NCI-H748 treated with DMSO at 0.1 percent for 48 hours (cell line): ENCODE results near the gene RPL36A.
A peak's percentile ranks its signal among the peaks of the same experiment; 100 is the strongest.

Experiments
- DNase-seq: peaks from one replicate; lab custom pipeline; 2025; lab: John Stamatoyannopoulos, UW

The RPL36A gene

DNA sequence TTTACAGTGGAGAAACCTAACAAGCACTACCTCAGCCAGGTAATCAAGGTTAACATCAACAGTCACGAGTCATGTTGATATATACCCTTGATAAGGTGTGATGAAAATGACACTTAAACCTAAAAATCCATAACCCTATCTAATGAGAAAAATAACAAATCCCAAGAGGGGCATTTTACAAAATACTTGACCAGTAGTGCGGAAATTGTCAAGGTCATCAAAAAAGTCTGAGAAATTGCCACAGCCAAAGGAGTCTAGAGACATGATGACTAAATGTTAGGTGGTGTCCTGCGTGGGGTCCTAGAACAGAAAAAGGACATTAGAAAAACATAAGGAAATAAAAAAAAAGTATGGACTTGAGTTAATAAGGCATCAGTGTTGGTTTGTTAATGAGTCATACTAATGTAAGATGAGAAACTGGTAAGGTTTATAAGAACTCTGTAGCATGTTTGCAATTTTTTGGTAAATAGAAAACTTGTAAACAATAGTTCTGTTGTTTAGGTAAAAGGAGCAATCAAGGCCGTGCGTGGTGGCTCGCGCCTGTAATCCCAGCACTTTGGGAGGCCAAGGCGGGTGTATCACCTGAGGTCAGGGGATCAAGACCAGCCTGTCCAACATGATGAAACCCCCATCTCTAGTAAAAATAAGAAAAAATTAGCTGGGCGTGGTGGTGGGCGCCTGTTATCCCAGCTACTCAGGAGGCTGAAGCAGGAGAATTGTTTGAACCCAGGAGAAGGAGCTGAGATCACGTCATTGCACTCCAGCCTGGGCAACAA lies 2.9 kb downstream of the RPL36A start:
- DNase-seq = no peak

DNA sequence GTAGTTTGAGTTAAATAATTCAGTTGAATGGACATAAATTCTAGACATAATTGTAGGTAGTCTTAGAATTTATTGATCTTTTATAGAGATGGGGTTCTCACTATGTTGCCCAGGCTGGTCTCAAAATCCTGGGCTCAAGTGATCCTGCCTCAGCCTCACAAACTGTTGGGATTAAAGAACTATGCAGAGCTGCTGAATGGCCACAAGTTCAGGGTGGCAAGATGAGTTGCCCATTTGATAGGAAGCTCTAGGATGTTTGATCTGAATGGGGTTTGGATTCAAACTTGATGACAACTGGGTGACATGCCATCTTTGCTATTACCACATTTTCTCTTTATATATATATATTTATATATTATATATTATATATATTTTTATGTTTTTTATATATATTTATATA lies 3.6 kb downstream of the RPL36A start:
- no peak for DNase-seq

DNA sequence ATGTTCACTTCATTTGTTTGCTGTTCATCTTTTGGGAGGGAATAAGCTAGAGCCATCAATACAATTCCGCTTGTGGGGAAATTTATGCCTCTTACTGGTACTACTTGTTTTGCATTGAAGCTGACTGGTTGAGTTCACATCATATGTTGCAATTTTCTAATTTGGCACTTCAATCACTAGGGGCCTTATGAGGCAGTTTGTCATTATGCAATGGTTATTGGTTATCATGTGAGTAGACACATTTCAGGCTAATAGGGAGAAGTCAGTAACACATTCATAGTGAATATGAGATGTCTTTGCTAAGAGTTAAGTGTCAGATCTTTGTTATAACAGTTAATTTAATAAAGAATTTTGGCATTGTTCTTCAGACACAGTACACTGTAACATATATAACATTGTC lies 5.0 kb downstream of the RPL36A start:
- no peak for DNase-seq

DNA sequence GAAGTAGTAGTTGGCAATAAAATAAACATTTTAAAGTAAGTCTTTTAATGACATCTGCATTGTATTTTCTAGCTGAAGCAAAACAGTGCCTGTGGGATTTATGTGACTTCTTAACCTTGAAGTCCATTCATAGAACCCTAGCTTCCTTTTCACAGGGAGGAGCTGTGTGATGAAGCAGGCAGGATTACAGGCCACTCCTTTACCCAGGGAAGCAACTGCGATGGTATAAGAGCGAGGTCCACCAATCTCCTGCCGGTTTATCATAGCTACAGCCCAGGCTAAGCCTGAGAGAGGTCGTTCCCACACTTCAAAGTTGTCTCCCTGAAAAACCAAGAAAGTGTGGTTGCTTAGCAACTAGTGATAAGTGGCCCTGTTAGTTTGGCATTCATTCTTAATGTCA lies 7.0 kb downstream of the RPL36A start:
- no peak for DNase-seq

DNA sequence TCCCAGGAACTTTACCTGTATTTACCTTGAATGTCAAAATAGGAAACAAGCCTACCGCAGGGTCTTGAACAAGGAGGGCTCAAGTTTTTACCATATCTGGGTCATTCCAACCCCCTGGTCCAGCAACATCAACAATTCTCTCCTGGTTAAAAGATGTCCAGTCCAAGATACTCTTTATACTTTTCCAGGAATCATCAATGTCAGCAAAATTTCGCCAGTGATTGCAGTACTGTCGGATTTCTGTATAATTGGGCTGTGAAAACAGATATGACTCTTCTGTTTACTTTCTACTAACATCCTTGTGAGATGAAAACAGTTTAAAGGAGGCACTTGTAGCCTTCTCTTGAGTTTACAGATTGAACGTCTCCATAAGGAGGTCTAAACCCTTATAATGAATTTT lies 7.9 kb downstream of the RPL36A start:
- no peak for DNase-seq

DNA sequence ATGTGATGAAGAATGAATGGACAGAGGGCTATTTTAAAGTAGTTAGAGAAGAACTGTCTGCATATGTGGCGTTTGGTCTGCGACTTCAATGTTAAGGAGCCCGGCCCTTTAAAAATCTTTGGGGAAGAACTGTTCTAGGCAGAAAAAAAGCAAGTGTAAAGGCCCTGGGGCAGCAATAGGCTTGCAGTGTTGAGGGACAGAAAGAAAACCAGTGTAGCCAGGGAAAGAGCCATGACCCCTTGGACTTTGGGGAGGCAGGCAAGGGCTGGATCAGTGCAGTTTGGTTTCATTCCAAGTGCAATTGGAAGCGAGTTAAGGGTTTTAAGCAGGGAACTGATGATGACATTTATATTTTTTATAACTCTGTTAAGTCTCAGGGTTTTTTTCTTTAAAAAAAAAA lies 9.0 kb downstream of the RPL36A start:
- no peak for DNase-seq

DNA sequence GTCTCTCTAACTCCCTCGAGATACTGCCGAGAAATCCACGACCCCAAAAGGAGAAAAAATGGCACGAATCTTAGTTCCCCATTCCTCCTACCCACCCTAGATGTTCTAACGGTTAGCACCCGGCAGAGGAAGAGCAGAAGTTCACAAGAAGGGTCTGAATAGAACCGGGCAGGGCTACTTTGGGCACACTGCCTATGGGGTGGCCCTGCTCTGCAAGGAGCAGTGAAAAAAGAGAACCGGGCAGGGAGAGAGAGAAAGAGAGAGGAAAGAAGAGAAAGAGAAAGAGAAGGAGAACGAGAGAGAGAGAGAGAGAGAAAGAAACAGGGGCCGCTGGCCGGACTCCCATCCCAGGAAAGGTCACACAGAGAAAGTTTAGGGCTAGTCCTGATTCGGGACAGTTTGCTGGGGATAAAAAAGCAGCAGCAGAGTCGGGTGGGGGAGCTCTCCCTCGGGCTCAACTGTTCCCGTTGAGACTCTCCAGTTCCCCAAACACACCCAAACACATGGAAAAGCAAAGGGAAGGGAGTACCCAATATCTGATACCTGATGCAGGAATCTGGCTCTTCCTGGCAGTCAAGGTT lies 16.4 kb downstream of the RPL36A start:
- no peak for DNase-seq

DNA sequence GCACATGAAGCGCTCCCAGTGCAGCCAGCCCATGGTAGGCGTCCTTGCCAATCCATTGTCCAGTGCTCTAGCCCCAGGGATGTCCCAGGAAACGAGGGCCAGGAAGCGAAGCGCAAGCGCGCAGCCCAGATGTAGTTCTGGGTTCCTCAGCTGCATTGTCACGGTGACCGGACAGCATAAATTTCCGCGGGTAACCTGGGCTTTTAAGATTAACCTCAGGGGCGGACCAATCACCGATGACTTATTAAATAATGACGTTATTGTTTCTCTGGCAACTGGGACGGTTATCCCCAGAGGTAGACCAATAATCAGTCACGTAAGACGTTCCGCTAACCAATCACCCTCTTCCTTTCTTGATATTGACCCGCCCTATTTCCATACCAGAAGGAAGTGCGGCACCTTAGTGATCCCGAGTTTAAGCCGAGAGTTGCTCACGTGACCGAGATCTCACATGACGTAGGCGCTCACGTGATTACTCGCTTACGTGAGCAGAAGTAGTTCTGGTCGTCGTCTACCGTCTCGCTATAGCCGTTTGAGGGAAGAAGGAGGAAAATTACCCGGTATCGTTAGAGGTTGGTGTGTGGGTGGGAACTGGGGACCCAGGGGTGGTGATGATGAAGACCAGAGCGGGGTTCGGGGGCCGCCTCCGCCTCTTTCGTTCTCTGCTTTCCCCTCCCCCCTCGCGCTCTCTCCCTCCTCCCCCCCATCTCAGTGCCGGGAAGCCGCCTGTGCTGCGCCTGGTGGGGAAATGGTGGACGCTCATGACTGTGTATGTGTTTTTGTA lies 17.1 kb downstream of the RPL36A start, which contains the start of the genes GLA and HNRNPH2:
Gene GLA (minus strand): TSS at position 178 of the 784 bp plus-strand sequence. CDS start 22 bp downstream, at position 156.
Gene HNRNPH2 (plus strand): TSS at position 475 of the 784 bp plus-strand sequence. CDS start 3,767 bp downstream, outside the sequence.
- DNase-seq = peak; percentile 92

DNA sequence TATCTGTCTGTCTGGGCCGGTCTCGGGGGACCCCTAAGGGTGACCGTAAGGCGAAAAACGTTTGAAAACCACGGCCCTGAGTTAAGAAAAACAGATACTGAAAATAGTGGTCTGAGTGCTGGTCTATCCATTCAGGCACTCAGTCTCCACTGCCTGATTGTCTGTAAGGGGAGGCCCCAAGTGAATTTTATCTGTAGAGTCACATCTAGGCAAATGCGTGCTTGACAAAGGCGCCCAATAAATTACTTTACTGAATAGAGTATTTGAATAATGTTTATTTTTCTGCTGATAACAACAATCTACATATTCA lies 17.7 kb downstream of the RPL36A start:
- DNase-seq = no peak

DNA sequence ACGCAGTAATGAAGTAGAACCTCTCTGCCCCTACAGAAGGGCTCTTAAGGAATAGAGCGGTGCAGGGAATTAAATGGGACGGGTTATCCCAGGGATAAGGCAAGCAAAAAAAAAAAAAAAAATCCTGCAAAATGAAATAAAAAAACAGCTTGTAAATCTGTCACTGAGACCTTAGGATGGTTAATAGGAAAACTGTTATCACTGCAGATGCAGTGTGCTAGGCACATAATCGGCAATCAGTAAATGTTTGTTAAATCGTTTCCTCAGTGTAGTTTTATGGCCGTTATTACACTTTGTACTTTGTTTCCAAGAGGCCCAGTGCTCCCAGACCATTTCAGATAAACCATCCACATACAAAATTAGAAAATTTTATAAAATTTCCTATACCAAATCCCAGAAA lies 18.2 kb downstream of the RPL36A start:
- no peak for DNase-seq

DNA sequence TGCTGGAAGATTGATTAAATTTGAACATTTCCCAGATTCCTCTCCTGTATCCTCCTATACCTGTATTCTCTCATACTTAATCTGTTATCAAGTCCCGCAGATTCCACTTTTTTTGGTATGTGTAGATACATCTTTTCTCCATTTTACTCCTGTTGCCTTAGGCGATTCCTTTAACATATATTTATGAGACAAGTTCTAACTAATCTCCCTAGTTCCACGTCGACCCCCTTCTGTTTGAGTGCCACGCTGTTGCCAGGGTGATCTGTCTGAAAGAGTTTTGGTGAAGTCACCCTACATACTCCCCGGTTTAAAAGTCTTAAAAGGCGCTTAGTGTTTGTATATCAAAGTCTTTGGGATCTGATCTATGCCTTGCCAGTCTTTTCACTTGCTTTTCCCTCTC lies 19.6 kb downstream of the RPL36A start:
- DNase-seq = no peak

DNA sequence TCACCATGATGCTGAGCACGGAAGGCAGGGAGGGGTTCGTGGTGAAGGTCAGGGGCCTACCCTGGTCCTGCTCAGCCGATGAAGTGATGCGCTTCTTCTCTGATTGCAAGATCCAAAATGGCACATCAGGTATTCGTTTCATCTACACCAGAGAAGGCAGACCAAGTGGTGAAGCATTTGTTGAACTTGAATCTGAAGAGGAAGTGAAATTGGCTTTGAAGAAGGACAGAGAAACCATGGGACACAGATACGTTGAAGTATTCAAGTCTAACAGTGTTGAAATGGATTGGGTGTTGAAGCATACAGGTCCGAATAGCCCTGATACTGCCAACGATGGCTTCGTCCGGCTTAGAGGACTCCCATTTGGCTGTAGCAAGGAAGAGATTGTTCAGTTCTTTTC lies 21.2 kb downstream of the RPL36A start:
- no peak for DNase-seq

DNA sequence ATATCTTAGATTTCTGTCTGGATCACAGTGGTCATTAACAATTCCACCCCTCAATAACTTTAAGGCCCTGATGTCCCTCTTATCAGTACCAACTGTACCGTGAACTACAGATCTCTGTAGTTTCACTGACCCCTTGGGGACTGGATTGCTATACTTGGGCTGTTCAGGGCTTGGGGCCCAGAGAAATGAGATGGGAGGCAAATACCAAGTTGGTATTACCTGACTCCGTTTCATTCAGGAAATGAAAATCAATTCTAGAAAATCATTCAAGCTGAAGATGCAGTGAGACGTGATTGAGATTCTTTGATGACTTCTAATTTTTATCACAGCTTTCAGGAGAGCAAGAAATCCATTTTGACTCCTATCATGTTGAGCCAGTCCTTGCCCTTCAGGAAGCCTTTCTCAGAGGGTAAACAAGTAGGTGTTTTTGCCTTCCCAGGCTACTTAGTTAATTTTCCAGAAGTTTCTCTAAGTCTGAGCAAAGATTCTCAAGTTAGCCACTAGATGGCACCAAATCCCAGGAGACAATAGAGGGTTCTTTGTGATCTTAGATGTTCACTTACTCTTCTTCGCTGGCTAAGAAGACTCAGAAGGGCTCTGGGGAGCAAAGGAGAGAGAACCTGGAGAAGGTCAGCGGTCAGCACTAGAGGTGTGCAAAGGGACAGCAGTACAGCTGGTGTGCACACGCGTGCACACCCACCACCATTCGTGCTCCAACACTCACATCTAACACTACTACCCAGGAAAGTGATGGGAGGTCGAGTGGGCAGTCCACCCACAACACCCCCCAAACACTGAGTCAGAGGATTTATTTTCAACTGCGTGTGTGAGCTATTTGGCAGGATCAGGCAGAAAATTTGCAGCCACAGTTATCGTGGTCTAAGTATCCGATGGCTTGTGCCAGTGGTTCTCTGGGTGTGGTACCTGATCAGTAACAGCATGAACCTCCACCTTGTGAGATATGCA lies 24.7 kb downstream of the RPL36A start:
- DNase-seq = peak; percentile 37

DNA sequence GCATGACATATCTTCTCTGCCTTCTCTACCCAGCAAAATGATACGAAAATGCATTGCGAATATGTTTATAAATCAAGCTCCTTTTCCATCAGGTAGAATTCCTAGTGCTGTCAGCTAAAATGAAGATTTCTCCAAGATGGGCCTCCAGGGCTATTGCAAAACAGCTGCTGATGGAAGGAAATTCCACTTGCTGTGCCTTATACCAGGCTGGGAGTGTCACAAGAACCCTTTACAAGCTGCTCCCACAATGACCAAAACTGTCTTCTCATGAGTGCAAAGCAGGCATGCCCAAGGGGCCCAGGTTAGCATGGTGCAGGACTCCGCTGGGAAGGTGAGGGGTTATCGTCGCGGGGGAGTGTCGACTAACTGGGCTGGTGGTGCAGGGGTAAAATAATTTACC lies 25.9 kb downstream of the RPL36A start:
- DNase-seq = no peak

DNA sequence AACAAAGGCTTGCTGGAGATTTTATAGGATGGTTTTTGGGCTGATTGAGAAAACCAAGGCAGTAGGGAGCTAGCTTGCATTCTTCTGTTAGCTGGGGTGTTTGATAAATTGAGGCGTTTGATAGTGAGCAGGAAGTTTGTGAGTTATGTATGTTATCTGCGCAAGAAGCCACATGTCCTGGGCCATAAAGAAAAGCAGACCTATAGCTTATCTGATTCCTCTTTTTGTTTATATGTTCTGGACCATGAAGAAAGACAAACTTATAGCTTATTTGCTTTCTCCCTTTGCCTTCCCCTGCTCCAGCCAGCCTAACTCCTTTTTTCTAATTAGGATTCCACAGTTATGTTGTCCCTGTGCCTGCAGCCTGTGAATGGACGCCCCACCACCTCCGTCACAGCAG lies 26.4 kb downstream of the RPL36A start:
- DNase-seq = no peak

DNA sequence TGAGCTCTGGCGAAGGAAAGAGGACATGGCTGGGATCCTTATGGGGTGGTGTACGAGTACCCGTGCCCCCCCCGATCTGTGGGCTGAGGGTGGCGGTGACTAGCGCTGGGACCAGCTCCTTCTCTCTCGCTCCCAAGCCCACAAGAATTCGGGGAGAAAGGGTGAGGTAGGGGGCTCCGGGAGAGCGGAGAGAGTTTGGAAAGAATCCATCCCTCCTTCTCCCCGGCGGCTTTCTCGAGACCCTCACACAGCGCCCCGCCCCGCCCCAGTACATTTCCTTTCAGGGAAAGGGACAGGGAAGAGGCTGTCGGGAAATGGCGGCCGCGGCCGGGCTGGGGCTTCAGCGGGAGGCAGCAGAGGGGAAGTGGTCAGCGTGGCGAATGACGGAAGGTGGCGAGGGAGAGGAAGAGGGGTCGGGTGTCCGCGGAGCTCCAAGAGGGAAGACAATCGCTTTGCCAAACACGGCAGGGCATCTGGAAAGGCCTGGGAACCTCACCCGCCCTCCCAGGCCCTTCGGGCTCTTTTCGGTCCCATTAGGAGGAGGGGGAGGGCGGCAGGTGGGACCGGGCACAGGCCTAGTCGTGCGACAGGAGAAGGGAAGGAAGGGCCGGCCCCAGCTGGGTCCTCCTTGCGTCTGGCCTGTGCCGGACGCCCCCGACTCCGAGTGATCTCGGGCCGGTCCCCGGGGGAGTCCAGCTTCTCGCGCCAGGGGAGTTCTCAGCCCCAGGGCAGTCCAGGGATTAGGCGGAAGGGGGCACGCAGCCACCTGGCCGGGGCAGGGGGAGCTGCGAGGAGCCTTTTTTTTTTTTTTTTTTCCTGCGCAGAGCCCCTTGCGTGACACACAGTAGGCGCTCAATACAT lies 27.4 kb downstream of the RPL36A start:
- DNase-seq = no peak

DNA sequence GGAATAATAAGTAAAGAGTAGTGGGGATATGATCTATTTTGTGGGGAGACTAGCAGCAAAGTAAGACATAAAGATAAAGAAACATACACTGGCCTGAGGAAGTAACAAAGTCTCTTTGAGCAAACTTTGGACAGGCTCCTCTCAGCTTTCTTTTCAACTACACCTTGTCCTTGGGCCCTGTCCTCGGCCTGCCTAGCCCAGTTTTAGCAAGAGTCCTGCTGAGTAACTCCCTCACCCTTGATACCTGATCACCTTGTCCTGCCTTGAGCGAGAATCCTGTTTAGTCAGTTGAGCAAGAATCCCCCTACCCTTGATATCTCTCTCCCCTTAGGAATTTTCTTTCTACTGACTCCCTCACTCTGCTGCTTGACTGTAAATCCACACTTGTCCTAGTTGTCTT lies 28.7 kb downstream of the RPL36A start:
- no peak for DNase-seq

DNA sequence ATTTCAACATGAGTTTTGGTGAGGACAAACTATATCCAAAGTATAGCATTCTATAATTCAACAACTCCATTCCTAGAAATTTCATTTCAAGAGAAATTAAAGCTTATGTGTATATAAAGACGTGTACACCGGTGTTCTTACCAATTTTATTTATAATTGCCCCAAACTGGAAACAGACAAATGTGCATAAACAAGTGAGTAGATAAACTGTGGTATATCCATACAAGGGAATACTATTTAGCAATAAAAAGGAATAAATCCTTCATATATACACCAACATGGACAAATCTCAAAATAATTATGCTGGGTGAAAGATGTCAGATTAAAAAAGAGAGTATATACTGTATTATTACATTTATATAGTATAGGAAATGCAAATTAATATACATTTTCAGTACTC lies 37.1 kb downstream of the RPL36A start:
- DNase-seq = no peak

DNA sequence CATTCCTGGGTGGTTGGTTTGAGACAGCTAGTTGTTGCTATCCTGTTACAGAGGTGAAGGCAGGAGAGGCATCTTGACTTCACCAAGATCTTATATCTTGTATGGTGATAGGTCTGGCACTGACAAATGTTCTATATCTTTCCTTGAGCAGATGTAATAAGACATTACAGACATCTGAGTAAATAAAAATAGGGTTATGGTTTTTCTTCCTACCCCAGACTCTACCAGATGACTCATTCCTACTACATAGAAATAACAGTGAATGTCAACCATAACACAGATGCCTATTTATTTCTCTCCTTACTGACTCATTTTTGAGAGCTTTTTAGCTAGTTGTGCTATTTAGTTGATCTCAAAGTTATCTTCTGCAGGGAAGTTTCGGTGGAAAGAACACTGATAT lies 39.1 kb downstream of the RPL36A start:
- DNase-seq = no peak

DNA sequence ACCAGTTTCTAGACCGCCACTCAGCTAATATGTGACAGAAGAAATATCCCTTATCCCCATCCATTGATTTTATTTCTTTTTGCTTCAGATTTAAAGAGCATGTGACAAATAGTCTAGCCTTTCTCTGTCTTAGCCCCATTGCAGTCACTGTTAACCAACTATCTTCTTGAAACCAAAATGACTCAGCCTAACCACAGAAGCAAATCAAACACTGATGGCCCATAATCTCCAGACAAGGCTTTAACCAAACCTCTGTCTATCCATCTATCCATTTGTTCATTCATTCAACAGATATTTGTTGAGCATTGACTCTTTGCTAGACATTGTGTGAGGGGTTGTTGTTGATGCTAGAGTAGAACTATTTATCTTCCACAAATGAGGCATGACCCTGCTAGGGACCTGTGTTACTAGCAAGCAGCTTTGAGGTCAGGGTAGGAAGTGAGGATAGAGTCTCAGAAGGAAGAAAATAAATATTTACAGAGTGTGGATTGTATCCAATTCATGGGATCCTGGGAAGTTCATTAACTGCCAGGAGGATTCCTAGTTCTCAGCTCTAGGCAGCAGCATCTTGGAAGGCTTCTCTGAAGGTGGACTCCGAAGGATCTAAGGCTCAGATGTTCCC lies 39.8 kb downstream of the RPL36A start:
- no peak for DNase-seq

DNA sequence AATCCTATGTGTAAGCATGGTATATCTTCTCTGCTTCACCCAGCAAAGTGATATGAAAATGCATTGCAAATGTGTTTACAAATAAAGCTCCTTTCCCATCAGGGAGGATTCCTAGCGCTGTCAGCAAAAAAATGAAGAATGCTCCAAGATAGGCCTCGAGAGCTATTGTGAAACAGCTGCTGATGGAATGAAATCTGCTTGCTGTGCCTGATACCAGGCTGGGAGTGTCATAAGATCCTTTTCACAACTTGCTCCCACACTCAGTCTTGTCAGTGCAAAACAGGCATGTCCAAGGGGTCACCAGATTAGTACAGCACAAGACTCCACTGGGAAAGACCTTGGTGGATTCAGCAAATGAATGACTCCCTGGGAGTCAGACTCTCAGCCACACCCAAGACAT lies 51.3 kb downstream of the RPL36A start:
- DNase-seq = no peak
